NCI-H187 treated with DMSO at 0.1 percent for 48 hours (cell line): ENCODE data around the gene ZNF793.

ENCODE experiments used
- DNase-seq: peaks from one replicate; lab custom pipeline; 2025; lab: John Stamatoyannopoulos, UW

The ZNF793 gene

GRCh38 chr19:37565370-37565669 is 58.6 kb downstream of the ZNF793 start:
- no peak for DNase-seq

GRCh38 chr19:37572203-37572602 is 65.5 kb downstream of the ZNF793 start:
- no peak for DNase-seq

- DNase-seq = no peak
Measured at GRCh38 chr19:37583340-37583739, 76.6 kb downstream of the ZNF793 start.
